ENCODE data around the gene JADE2.

Gene JADE2

DNA sequence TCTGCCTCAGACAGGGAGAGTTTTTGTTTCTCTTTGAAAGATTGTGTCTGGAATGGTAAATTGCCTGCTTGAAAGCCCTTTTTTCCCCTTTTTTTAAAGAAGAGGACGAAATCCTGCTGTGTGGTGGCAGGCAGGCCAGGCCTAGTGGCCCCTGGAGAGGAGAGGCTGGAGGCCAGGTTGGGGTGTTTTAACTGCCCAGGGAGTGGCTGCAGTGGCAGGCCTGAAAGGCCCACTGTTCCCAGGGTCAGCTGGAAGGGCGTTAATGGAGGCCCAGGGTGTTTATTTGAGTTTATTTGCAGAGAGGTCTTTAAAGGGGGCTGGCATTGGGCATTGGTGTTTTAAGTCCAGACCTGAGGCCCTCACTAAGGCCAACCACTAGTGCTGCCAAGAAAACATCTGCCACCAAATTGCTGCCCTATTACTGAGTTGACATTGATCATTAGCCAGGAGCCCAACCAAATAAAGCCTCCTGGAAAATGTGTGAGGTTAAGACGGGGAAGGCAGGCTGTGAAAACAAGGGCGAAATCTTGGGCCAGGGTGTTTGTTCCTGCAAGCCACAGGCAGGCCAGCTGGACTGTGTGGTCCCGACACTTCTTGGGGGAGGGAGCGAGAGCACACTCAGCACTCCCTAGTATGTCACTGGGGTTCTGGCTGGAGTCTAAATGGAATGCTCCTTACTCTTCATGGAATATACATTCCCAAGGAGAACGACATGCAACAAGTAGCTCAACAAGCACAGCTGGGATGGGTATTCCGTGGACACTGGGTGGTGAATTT is 5.0 kb downstream of the JADE2 start:
- DNase-seq (ENCODE audit: low read depth) = no peak

DNA sequence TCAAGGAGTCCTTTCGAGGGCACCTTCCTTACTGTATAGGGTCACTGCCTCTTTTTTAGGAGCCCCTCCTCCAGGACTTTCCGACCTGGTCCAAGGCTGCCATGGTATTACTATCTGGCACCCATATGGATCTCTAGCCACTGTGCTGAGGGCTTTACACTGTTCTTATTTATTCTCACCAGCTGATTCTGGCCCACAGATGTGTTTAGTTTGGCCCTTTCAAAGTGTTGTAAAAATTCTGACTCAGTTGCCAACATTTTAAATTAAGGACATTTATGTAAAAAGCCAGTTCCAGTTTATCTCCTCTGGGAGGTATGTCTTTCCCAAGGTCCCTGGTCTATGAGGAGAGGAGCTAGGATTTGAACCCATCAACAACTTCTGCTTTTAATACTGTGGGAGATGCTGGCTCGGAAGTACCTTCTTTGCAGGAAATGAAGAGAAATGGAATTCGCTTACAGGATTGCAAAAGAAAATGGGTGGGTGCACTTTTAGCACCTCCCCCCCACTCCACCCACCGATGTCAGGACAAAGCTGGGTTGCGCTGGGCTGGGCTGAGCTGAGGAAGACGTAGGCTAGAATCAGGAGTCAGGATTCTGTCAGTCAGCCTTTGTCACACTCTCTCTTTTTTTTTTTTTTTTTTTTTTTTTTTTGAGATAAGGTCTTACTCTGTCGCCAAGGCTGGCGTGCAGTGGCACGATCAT is 7.8 kb downstream of the JADE2 start:
- DNase-seq (ENCODE audit: low read depth) = no peak

DNA sequence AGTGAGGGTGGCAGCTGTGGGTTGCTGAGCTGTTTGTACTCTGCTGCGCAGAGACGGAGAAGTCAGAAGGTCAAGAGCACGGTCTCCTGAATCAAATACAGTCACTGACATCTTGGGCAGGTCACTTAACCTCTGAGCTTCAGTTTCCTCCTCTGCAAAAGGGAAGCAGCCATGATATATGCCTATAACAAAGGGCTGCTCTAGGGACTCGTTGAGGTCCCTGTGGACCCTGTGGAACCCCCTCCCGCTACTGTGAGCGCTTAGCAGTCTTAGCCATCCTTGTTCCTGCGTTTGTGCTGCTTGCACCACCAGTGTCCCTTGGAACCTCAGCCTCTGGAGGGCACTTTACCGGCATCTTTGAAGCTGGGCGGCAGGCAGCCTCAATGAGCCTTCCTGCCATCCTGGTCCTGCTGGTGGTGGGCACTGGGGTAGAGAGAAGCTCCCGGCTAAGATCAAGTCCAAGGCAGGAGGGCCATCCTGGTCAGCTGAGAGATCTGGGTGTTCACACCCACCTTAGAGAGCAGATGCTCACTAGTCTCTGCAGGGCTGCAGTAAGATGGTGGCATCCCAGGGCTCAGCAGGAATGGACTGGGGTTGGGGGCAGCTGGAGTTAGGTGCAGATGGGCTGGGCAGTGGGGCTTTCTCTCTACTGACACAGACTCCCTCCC is 8.7 kb downstream of the JADE2 start:
- DNase-seq (ENCODE audit: low read depth) = no peak

DNA sequence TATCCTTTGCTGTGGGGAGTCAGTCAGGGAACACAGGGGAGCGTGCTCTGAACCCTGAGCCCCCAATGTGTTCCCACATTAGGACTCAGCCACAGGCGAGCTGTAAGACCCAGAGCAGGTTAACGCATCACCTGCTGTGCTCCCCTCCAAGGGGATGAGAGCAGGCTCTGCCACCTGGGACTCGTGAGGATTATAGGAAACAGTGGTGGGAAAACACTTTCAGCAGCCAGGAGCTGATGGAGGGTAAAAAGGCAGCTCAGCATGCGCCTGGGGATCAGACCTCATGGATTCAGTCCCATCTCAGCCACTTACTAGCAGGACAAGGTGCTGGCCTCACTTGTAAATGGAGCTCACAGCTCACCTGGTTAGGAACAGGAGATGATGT is 9.2 kb downstream of the JADE2 start:
- DNase-seq (ENCODE audit: low read depth) = no peak

DNA sequence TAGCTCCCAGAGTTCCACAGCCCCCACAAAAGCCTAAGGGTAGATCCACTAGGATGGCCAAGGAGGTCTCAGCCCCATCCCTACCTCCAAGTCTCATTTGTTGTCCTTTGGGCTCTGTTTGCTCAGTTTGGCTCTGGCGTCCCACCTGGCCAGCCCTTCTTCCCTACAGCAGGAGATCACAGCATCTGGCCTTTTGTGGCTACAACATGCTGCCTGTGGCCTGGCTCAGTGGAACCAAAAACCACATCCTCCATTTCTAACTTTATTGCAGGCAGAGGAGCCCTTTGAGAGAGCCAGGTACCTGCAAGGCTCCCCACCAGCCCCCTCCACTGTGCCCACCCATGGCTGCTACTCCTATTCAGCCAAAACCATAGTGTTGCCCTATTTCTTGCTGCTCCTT is 11.4 kb downstream of the JADE2 start:
- no peak for DNase-seq (ENCODE audit: low read depth)

DNA sequence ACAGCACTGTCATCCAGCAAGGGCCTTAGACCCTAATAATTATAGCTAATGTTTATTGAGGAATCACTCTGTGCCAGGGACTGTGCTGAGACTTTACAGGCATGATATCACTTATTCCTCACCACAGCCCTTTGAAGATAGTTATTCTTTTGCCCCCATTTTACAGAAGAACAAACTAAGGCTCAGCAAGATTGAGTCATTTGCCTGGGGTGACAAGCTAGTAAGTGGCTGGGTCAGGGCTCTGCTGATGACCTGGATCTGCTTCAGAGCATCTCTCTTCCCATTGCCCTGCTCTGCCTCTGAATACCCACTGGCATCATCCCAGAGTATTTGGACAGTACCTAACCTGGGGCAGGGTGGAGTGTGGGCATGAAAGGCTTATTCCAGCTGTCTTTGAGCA is 11.8 kb downstream of the JADE2 start:
- no peak for DNase-seq (ENCODE audit: low read depth)

DNA sequence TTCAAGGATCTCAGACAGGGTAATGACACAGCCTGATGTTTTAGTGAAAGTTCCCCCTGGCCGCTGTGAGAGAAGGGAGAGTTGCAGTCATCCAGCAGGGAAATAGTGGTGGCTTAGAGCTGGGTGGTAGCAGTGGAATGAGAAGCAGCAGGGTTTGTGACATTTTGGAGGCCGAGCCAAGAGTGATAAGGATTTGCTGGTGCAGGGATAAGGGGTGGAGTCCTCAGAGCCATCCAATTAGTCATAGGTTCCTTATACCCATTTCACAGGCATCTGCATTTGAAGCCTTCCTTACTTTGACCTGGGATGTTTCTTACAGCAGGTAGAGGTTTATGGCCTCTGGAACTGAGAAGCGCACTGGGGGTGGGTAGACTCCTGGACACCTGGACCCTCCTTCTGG is 12.8 kb downstream of the JADE2 start:
- no peak for DNase-seq (ENCODE audit: low read depth)

DNA sequence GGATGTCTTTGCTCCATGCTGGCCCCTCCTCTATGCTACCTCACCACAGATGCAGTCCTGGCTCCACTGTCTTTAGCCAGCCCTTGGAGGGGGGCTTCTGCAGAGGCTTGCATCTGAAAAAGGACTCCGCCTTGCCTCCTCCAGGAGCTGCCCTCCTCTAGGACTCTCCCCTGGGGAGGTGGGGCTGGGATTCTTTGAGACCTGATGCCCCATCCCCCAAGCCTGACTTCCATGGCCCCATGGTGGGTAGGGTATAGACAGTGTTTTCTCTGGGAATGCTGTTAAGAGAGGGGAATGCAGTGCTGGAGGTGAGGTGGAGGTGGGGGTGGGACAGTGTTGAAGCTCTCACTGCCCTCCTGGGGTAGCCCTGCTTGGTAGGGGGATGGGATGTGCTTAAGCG is 14.3 kb downstream of the JADE2 start:
- no peak for DNase-seq (ENCODE audit: low read depth)

DNA sequence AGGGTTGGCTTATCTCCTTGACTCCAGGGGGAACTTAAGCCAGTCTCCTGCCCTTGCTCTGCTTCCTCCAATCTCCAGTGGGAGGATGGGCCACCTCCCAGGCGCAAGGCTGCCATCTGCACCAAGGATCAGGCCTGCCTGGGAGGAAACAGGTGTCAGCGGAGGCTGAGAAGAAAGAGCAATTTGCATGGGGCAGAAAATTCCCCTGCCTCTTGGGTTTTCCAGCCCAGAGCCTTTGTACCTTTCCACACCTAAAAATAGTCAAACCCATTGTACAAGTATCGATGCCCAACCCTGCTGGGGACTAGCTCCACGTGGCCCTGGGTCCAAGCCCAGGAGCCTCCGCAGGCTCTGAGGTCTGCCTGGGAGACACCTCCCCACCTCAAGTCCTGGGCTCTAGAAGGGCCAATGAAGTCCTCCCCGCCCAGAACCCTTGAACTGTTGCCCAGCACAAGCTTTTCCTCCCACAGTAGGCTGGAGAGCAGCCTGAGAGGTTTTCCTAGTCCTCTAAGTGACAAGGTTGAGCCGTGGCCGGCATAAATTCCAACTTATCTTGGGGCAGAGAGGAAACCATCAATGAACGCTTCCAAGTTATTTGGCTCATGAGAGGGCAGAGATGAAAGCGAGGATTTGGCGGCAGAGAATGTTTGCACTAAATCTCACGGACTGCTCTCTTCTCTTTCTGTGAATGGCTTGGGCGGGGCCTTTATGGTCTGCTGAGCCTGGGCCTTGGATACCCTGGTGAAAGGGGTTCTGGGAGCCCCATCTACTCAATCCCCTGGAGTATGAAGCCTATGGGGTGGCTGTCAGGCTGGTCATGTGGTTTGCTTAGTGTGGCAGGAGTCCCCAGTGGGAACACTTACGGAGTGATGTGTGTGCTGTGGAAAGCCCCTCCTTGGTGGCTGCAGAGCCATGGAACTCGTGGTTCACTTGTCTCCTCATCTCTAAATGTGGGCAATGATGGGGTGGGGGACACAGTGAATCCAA is 15.6 kb downstream of the JADE2 start:
- no peak for DNase-seq (ENCODE audit: low read depth)

DNA sequence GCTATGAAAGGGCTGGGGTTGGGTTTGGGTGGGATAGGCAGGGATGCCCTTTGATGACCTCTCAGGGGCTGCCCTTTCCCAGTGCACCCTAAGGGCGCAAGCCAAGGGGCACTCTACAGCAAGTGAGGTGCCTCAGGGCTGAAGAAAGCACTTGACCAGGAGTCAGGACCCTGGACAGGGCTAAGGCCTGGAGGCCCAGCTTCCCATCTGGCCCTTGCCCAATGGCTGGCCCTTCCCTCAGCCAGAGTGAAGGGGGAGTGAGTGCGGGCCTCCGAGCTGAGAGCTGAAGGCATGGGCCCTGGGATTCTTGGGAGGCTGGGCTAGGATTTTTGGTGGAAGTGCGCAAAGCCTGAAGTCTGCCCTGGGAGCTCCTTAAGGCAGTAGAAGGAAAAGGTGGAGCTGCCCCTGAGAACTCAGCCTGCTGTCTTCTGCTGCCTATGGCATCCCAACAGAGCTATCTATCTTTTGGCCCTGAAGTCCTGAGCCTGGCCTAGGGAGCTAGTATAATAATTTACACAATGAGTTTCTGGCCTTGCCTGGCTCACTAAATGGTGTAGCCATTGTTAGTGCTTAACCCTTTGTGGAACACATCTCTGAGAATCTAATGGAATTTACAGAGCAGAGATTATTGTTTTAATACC is 16.4 kb downstream of the JADE2 start:
- no peak for DNase-seq (ENCODE audit: low read depth)

DNA sequence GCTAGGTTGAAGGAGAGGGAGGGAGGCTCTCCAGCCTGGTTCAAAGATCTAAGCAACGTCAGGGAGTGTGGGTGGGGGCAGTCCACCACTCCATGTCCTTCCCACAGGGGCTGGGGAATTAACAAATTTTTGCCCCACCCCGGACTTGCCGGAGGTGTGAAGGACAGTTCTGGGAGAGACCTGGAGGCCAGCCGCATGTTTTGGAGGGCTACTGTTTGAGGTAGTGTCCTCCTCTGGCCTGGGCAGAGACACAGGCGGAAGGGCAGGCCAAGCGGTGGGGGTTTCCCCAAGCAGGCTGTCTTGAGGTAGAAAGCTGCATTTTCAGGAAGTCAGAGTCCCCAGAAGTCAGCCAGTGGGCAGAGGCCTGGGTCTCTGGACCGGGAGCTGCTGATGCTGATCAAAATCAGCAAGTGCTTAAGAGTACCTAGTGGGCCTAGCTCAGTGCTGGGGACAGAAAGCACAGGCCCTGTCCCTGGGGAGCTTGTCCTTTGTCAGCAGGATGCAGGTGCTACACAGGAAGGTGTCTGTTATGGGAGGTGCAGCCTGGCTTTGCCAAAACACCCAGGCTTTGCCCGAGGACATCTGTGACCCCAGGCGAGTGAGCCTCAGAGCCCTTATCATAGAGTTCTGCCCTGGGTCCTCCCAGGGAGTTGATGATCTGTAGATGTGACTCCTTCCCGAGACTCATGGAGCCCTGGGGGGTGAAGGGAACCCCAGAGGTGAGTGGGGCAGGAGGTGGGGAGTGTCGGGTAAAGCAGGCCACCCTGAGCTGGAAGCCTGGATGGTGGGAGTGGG is 18.5 kb downstream of the JADE2 start:
- DNase-seq (ENCODE audit: low read depth) = no peak

DNA sequence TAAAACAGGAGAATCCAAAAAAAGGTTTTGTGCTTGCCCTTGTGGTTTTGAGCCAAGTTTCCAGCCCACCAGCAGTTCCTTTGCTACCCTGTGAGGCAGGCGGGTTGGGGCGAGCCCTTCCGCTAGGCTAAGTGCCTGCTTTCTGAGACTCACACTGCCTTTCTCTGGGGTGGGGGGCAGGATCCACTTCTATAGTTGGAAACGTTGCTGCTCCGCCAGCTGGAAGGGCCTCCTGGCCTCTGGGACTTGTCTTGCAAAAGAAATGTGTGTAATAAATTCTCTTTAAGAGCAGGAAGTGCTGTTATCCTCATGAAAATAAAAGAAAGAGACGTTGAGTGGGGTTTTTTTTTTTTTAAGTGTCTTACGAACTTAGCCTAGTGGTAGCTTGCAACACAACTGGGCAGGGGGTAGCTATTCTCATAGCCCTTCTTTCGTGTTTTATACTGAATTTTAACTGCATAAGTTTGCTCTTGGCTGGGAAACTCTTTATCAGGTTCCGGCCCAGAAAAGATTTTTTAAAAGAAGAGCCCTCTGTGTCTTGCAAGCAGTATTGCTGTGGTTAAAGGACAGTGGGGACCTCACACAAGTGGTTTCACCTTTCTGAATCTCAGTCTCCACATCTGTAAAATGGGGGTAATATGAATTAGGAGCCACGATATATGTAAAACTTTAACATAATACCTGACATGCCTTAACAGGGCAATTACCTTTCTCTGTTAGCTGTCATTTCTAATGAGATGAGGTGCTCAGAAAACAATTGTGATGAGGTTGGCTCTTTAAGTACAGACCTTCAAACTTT is 19.8 kb downstream of the JADE2 start:
- DNase-seq (ENCODE audit: low read depth) = no peak

DNA sequence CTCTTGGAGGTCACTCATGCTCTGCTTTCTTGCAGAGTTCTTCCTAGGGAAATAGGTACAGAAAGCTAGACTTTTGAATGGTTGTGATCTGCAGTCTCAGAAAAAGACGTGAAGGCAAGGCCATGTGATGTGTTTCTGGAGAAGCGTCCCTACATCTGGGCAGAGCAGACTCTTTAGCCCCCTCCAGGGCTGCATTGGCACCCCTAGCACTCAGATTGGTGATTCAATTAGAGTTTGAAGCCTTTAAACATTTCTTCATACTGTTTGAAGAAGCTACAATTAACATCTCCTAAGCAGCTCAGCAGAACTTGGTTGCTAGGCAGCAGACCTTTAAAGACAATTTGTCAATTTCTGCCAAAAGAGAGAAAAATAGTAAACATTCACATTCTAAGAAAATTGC is 21.6 kb downstream of the JADE2 start:
- DNase-seq (ENCODE audit: low read depth) = no peak

DNA sequence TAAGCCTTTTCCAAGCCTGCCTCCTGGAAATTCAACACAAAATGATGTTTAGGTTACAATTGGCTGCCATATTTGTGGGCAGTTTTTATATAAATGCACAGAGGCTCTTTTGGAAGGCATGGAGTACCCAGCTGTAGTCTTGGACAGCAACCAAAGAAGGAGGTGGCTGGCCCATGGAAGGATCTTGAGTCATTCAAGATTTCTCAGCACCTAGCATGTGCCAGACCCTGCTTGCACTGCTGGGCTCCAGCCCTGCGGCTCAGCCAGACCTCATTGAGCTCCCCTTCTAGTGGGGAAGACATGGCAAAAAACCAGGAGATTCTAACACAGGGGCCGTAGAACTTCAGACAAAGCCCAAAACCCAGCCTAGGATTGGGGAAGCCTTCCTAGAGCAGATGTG is 22.1 kb downstream of the JADE2 start:
- no peak for DNase-seq (ENCODE audit: low read depth)

DNA sequence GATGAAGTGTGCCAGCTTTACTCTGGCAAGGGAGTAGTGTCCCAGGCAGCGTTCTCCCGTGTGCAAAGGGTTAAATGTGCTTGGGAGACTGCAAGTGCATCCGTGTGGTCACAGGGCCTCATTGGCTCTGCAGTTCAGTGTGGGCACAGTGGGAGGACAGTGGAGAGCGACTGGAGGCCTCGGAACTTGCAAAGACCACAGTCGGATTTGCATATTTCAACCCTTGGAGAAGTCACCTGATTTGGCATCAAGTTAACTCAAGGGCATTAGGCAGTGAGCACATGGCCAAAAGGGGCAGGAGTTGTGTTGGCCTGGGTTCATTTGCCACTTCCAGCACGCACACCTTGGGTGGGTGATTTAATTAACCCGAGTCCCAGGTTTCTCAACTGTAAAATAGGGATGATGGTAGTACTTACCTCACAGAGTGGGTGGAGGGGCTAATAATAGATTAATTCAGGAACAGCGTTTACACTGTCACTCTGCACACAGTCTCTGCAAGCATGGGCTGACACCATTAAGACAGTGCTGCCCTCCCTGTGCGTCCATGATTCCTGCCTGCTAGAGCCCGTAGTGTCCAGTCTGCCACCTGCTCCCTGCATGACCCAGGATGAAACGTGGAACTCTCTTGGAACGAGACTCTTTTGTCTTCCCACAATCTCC is 22.7 kb downstream of the JADE2 start:
- no peak for DNase-seq (ENCODE audit: low read depth)

DNA sequence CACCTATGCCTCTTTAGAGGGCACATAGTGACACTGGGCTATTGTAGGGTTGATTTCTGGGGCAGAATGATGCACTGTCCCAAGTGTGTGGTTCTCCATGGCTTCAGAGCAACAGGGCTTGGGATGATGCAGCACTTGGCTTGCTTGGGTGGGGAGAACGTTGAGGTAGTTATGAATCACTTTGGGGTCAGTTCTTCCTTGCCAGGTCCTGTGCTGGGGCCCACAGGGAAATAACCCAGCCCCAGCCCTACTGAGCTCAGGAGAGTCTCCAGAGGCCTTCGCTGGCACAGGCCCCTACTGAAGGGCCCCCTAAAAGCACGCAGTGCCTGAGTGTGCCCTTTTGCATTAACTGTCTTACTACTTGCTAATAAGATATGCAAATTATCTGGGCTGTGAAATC is 24.2 kb downstream of the JADE2 start:
- DNase-seq (ENCODE audit: low read depth) = no peak

DNA sequence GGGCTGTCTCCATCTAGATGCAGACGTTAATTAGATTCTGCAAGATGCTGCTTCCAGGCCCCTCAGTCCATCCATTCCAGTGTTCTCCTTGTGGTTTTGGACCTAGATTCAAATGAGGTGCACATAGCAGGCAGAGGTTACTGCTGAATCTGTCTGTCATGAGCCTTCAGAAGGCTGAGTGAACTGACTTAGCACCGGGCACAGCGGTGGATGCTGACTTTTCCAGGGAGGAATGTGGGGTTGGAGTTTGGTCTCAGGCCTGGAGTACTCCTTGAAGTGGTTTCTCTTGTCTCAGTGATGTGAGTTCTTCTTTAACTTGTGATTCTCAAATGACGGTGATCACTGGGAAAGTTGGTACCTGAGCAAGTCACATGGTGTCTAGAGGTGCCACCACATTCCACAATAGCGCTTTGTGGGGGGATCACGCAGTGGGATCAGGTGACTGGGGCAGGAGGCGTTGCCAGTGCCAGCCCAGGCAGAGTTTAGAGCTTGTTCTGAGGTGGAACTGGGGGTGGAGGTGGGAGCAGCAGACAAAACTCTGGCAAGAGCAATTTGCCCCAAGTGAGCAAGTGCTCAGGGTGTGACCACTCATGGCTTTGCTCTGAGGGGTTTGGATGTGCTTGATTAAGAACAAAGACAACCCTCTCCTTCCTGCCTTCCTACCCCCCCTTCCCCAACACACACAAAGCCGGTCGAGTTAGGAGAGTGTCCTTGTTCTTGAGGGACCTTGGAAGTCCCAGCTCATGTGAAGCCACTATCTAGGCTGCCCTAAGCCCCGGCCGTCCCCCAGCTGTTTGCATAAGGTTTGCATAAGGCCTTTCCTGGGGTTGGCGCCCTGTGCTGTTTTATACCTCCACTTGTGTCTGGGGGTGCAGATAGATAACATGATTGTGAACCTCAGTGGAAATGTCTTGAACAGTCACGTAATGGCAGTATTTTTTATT is 25.1 kb downstream of the JADE2 start:
- DNase-seq (ENCODE audit: low read depth) = no peak

DNA sequence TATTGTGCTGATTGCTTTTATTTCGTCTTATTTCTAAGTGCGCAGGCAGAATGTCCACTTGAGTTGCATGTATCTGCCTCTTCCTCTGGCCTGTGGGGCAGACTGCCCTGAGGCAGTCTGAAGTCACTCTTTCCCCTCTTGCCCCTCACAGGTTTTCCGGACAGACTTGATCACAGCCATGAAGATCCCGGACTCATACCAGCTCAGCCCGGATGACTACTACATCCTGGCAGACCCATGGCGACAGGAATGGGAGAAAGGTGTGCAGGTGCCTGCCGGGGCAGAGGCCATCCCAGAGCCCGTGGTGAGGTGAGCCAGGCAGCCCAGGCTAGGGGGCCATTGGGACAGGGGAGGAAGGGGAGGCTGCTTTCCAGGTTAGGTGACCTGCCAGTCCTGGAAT is 26.4 kb downstream of the JADE2 start:
- no peak for DNase-seq (ENCODE audit: low read depth)

Data from activated T-cell treated with anti-CD3 and anti-CD28 coated beads for 1 hour (primary cell).